ENCODE results near the gene MALRD1. TPM values are rescaled to one million over a fixed set of nuclear protein-coding genes. Genes with fewer than 3 reads are reported as not detected.

Gene MALRD1
- total RNA-seq, 2 donors from 2014 or later = not detected

DNA sequence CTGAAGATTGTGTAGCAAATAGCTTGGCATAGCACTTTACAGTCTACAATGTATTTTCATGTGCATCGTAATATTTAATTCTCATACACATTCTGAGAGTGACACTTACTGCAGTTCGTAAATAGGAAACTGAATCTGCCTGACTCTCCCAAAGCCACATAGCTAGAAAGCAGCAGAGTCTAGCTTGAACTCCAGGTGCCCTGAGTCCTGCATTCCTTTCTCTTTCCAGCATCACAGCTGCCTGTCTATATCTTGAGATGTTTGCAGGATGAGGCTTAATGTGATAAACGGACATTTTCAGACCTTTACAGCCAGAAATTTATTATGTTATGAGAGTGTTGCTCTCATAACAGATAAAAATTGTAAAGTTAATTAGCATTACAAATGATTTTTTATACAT, 634.8 kb downstream of the MALRD1 start:
- H3K4me3 Mint-ChIP-seq = no peak overlapping the region
- DNase-seq = no peak
- H3K36me3 Mint-ChIP-seq (ENCODE audit: insufficient read depth in 2 of 2) = peaks cover 1 to 4% of the 10 kb centered on the region in 2 donors
- no peaks in the 10 kb centered on the region for H3K27me3 Mint-ChIP-seq (ENCODE audit: low read depth)
- H3K9me3 Mint-ChIP-seq = peaks cover 13 to 16% of the 10 kb centered on the region in 2 donors
- ATAC-seq (replicated peaks in 1 of 2) = no peak
- H3K27ac Mint-ChIP-seq = no peak overlapping the region
- no peaks in the 10 kb centered on the region for H3K4me1 Mint-ChIP-seq (ENCODE audit: low read depth)

DNA sequence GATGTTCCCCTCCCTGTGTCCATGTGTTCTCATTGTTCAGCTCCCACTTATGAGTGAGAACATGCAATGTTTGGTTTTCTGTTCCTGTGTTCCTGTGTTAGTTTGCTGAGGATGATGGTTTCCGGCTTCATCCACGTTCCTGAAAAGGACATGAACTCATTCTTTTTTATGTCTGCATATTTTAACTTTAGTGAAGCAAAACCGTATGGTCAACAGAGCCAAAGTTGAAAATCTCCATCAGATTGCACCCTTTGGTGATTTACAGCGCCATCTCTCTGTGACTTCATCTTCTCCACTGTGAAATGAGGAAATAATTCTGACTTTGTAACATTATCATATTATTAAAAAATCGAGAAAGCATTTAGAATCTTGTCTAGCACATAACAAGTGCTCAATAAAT, 635.4 kb downstream of the MALRD1 start:
- DNase-seq (no peak), ATAC-seq (replicated peaks in 1 of 2) (no peak)
- peaks cover 1 to 4% of the 10 kb centered on the region in 2 donors for H3K36me3 Mint-ChIP-seq (ENCODE audit: insufficient read depth in 2 of 2)
- no peaks in the 10 kb centered on the region for H3K27me3 Mint-ChIP-seq (ENCODE audit: low read depth)
- no peaks in the 10 kb centered on the region for H3K4me1 Mint-ChIP-seq (ENCODE audit: low read depth)
- H3K9me3 Mint-ChIP-seq = peaks cover 13 to 16% of the 10 kb centered on the region in 2 donors
- H3K27ac Mint-ChIP-seq = no peak overlapping the region
- H3K4me3 Mint-ChIP-seq = no peak overlapping the region

DNA sequence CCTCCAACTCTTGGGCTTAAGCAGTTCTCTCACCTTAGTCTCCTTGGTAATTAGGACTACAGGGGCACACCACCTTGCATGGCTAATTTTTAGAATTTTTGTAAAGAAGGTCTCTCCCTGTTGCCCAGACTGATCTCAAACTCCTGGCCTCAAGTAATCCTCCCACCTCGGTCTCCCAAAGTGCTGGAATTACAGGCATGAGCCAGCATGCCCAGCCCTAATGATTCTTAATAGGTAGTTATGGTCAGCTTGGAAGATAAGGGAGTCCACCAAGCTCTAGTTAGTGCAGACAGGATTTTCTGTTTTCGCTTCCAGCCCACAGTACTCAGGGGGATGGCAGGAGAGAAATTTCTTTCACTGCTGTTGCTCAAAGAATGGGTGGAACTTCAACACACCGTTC, 639.7 kb downstream of the MALRD1 start:
- Mint-ChIP-seq H3K27ac (no peak overlapping the region), H3K36me3 (ENCODE audit: insufficient read depth in 2 of 2) (no peaks in the 10 kb centered on the region), H3K4me1 (ENCODE audit: low read depth) (no peaks in the 10 kb centered on the region), H3K27me3 (ENCODE audit: low read depth) (no peaks in the 10 kb centered on the region), H3K9me3 (peaks cover 0 to 2% of the 10 kb centered on the region in 2 donors), H3K4me3 (no peak overlapping the region)
- DNase-seq = no peak
- no peak for ATAC-seq (replicated peaks in 1 of 2)

DNA sequence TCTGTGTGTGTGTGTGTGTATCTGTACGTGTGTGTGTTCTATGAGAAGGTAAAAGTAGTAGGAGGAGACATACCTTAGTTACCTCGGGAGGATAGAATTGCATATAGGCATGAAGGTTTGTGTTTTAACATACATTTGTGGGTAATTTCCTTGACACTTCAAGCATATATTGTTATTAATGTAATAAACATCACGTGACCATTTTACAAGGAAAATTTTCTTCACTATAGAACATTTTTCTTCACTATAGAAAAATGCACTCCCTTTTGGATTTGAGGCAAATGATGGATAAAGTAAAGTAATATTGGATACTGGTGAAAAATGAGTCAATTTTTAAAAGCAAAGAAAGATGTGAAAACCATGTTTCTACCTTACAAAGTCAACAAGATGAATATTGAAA, 640.6 kb downstream of the MALRD1 start:
- Mint-ChIP-seq H3K27me3 (ENCODE audit: low read depth) (no peaks in the 10 kb centered on the region), H3K27ac (no peak overlapping the region), H3K9me3 (peaks cover 0 to 4% of the 10 kb centered on the region in 2 donors), H3K4me3 (no peak overlapping the region), H3K36me3 (ENCODE audit: insufficient read depth in 2 of 2) (no peaks in the 10 kb centered on the region), H3K4me1 (ENCODE audit: low read depth) (no peaks in the 10 kb centered on the region)
- DNase-seq = no peak
- ATAC-seq (replicated peaks in 1 of 2) = no peak

DNA sequence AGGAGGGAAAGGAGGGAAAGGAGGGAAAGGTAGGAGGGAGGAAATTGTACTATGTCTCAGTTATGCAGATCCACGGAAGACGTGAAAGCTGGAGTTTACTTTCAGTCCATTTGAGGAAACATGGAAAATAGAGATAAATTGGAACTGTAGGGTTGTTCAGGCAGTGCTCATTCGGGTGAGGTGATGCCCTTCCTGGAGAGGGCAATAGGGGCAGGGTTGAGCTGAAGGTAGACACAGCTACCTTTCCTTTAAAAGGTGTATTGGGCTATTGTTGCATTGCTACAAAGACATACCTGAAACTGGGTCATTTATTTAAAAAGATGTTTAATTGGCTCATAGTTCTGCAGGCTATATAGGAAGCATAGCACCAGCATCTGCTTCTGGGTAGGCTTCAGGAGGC, 650.7 kb downstream of the MALRD1 start:
- no peak overlapping the region for H3K27ac Mint-ChIP-seq
- peaks cover 8 to 9% of the 10 kb centered on the region in 2 donors for H3K9me3 Mint-ChIP-seq
- no peaks in the 10 kb centered on the region for H3K4me1 Mint-ChIP-seq (ENCODE audit: low read depth)
- H3K36me3 Mint-ChIP-seq (ENCODE audit: insufficient read depth in 2 of 2) = no peaks in the 10 kb centered on the region
- ATAC-seq (replicated peaks in 1 of 2) (no peak), DNase-seq (no peak)
- no peaks in the 10 kb centered on the region for H3K27me3 Mint-ChIP-seq (ENCODE audit: low read depth)
- no peak overlapping the region for H3K4me3 Mint-ChIP-seq

DNA sequence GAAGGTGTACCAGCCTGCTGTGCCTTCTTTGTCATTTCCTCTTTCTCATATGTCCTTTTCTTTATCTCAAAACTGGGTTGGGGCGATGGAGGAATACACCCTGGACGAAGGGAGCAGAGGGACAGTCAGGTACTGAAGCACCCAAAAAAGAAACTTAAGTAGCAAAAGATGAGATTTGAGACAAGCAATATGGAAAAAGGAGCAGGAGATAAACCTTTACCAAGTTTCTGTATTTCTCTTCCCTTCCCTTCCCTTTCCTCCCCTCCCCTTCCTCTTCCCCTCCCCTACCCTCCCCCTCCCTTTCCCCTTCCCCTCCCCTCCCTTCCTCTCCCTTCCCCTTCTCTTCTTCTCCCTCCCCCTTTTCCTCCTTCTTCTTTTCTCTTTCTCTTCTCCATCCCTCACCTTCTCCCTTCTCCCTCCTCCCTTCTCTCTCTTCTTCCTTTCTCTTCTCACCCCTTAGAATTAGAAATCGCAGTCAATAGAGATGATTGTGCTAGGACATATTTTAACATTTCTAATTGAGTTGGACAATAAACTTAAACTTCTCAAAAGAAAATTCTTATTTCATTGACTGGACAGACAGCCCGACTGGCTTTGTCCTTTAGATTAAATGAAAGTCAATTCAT, 652.9 kb downstream of the MALRD1 start:
- Mint-ChIP-seq H3K4me1 (ENCODE audit: low read depth) (no peaks in the 10 kb centered on the region), H3K36me3 (ENCODE audit: insufficient read depth in 2 of 2) (peaks cover 0 to 2% of the 10 kb centered on the region in 2 donors), H3K27me3 (ENCODE audit: low read depth) (no peaks in the 10 kb centered on the region), H3K27ac (no peak overlapping the region), H3K4me3 (no peak overlapping the region), H3K9me3 (peaks cover 6 to 9% of the 10 kb centered on the region in 2 donors)
- no peak for ATAC-seq (replicated peaks in 1 of 2)
- DNase-seq = no peak

DNA sequence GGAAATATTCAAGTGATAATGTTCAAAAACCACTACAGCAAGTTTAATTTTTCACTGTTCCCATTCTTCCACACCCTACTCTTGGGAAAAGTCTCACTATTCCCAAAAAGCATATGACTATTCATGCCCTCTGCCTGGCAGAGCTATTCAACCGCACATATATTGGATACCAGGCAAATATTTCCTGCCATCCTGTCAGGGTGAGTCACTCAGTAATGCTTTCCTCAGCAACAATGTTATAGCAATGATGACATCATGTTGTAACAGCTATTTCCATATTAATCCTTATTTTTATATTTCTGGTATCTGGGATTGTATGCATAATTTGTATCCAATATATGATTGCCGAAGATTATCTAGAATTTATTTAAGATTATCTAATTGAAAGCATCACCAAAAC, 653.6 kb downstream of the MALRD1 start:
- H3K4me1 Mint-ChIP-seq (ENCODE audit: low read depth) = no peaks in the 10 kb centered on the region
- H3K9me3 Mint-ChIP-seq = peaks cover 10% of the 10 kb centered on the region in 2 donors
- no peak overlapping the region for H3K4me3 Mint-ChIP-seq
- no peak for DNase-seq
- peaks cover 0 to 2% of the 10 kb centered on the region in 2 donors for H3K36me3 Mint-ChIP-seq (ENCODE audit: insufficient read depth in 2 of 2)
- no peak for ATAC-seq (replicated peaks in 1 of 2)
- no peaks in the 10 kb centered on the region for H3K27me3 Mint-ChIP-seq (ENCODE audit: low read depth)
- H3K27ac Mint-ChIP-seq = no peak overlapping the region

DNA sequence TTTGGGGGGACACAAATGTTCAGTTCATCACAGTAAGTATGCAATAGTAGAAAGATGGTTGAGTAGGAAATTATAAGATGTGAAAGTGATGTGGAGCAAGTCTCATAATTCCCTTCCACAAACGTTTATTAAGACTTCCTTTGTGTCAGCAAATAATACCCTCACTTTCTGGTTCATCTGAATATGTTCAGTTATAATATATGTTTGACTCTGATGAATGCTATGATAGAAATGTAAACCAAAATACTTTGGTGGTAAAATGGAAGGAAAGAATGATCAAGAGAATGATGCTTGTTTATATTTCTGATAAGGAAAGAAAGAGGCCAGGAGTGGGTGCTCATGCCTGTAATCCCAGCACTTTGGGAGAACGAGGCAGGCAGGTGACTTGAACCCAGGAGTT, 655.9 kb downstream of the MALRD1 start:
- ATAC-seq (replicated peaks in 1 of 2) (no peak), DNase-seq (no peak)
- Mint-ChIP-seq H3K27me3 (ENCODE audit: low read depth) (no peaks in the 10 kb centered on the region), H3K4me1 (ENCODE audit: low read depth) (no peaks in the 10 kb centered on the region), H3K36me3 (ENCODE audit: insufficient read depth in 2 of 2) (peaks cover 0 to 2% of the 10 kb centered on the region in 2 donors), H3K4me3 (no peak overlapping the region), H3K27ac (no peak overlapping the region), H3K9me3 (peaks cover 6 to 7% of the 10 kb centered on the region in 2 donors)

DNA sequence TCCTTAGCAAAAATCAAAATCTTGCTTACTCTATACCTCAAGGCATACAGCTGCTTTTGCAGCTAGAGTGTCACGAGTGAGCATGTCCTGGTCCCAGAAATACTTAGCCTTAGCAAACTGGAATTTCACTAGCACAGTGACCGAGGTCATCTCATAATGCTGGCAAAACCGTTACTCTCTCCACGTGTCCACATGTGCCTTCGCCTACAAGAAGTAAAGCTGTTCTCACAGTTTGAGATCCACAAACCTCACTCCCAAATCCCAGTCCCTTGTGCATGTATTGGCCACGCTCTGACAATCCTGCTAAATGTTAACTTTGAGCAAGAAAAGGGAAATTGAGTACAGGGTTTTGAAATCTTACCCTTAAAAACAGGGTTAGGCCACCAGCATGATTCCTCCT, 656.6 kb downstream of the MALRD1 start:
- DNase-seq (no peak), ATAC-seq (replicated peaks in 1 of 2) (no peak)
- Mint-ChIP-seq H3K9me3 (peaks cover 8% of the 10 kb centered on the region in 2 donors), H3K36me3 (ENCODE audit: insufficient read depth in 2 of 2) (peaks cover 0 to 2% of the 10 kb centered on the region in 2 donors), H3K27me3 (ENCODE audit: low read depth) (no peaks in the 10 kb centered on the region), H3K4me3 (no peak overlapping the region), H3K27ac (no peak overlapping the region), H3K4me1 (ENCODE audit: low read depth) (no peaks in the 10 kb centered on the region)

DNA sequence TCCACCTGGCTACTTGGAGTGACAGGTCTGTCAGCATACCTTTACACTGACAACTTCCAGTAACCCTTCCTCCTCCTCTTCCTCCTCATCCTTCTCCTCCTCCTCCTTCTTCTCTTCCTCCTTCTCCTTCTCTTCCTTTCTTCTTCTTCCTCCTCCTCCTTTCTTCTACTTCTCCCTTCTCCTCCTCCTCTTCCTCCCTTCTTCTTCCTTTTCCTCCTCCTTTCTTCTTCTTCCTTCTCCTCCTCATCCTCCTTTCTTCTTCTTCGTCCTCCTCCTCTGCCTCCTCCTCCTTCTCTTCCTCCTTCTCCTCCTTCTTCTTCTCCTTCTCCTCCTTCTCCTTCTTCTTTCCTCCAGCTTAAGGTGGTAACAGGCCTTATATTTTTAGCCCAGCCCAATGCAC, 658.3 kb downstream of the MALRD1 start:
- Mint-ChIP-seq H3K36me3 (ENCODE audit: insufficient read depth in 2 of 2) (peaks cover 3 to 4% of the 10 kb centered on the region in 2 donors), H3K27ac (no peak overlapping the region), H3K4me3 (no peak overlapping the region), H3K4me1 (ENCODE audit: low read depth) (no peaks in the 10 kb centered on the region), H3K27me3 (ENCODE audit: low read depth) (no peaks in the 10 kb centered on the region), H3K9me3 (peaks cover 14 to 16% of the 10 kb centered on the region in 2 donors)
- no peak for ATAC-seq (replicated peaks in 1 of 2)
- no peak for DNase-seq

DNA sequence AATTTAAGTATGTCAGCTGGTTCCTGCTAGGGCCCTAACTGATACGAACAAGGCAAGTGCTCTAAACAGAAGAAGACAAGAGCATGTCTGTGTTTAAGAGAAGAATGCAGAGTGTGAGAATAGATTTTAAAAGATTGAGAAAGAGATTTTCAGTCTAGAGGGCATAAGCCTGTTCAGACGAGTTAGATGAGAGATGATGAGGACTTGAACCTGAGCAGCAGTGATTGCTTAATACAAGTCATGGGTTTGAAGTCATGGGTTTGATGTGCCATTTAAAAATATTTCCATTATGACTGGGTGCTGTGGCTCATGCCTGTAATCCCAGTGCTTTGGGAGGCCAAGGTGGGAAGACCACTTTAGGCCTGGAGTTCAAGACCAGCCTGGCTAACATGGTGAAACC, 658.8 kb downstream of the MALRD1 start:
- ATAC-seq (replicated peaks in 1 of 2) = no peak
- H3K27ac Mint-ChIP-seq = no peak overlapping the region
- H3K36me3 Mint-ChIP-seq (ENCODE audit: insufficient read depth in 2 of 2) = peaks cover 3 to 4% of the 10 kb centered on the region in 2 donors
- H3K4me1 Mint-ChIP-seq (ENCODE audit: low read depth) = no peaks in the 10 kb centered on the region
- no peak overlapping the region for H3K4me3 Mint-ChIP-seq
- DNase-seq = no peak
- H3K9me3 Mint-ChIP-seq = peaks cover 15 to 17% of the 10 kb centered on the region in 2 donors
- H3K27me3 Mint-ChIP-seq (ENCODE audit: low read depth) = no peaks in the 10 kb centered on the region

DNA sequence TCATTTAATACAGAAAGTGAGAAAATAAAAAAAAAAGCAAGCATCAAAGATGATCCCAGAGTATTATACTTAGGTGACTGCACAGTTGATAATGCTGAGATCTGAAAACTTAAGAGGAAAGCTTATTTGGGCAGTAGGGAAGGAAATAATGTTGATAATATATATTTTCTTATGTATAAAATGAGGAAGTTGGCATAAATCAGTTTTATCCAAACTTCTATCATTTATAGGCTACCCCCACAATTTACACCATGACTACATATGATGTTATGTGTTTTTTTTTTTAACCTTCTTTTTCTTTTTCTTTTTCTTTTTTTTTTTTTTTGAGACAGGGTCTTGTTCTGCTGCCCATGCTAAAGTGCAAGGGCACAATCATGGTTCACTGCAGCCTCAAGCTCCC, 659.4 kb downstream of the MALRD1 start:
- ATAC-seq (replicated peaks in 1 of 2) = no peak
- no peak for DNase-seq
- Mint-ChIP-seq H3K27ac (no peak overlapping the region), H3K9me3 (peaks cover 15 to 17% of the 10 kb centered on the region in 2 donors), H3K27me3 (ENCODE audit: low read depth) (no peaks in the 10 kb centered on the region), H3K4me3 (no peak overlapping the region), H3K36me3 (ENCODE audit: insufficient read depth in 2 of 2) (peaks cover 3 to 4% of the 10 kb centered on the region in 2 donors), H3K4me1 (ENCODE audit: low read depth) (no peaks in the 10 kb centered on the region)

DNA sequence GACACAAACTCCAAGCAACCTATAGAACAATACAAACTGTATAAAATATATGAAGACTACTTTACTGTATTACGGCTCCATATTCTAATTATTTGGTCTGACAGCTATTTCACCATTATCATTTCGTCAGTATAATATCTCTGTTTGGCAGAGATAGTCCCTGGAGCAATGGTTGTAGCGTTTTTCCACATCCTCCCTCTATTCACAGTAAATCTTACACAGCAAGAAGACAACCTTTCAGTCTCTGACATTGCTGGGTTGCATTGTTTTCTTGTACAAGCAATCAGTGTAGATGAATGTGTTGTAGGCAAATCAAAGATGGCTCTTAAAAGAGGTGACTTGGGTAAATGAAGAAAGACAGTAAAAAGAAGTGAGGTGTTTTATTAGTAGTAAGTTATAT, 662.0 kb downstream of the MALRD1 start:
- no peaks in the 10 kb centered on the region for H3K4me1 Mint-ChIP-seq (ENCODE audit: low read depth)

DNA sequence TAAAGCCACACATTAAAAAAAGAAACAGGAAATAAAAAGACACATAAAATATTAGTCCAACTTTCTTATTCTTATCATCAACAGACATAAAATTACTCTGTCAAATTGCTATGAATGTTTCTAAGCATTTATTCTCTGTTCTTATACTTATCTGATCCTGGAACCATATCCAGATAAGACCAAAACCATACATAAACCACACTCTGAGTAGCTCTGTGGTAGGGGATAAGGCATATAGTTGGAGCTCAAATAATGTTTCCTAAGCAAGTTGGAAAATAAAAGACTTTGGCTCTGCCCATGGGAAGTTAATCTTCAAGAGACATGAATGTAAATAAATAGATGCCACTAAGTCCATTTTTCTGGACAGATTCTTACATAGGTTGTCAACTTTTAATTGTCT, 664.6 kb downstream of the MALRD1 start:
- no peak overlapping the region for H3K27ac Mint-ChIP-seq
- H3K36me3 Mint-ChIP-seq (ENCODE audit: insufficient read depth in 2 of 2) = peaks cover 1 to 4% of the 10 kb centered on the region in 2 donors
- ATAC-seq (replicated peaks in 1 of 2) (no peak), DNase-seq (no peak)
- H3K27me3 Mint-ChIP-seq (ENCODE audit: low read depth) = no peaks in the 10 kb centered on the region
- no peak overlapping the region for H3K4me3 Mint-ChIP-seq
- peaks cover 17 to 21% of the 10 kb centered on the region in 2 donors for H3K9me3 Mint-ChIP-seq
- no peaks in the 10 kb centered on the region for H3K4me1 Mint-ChIP-seq (ENCODE audit: low read depth)

More for the DNA sequence above, 662.0 kb downstream of the MALRD1 start:
- Mint-ChIP-seq H3K27me3 (ENCODE audit: low read depth) (no peaks in the 10 kb centered on the region), H3K9me3 (peaks cover 19 to 23% of the 10 kb centered on the region in 2 donors), H3K4me3 (no peak overlapping the region), H3K27ac (no peak overlapping the region), H3K36me3 (ENCODE audit: insufficient read depth in 2 of 2) (peaks cover 2 to 4% of the 10 kb centered on the region in 2 donors)
- DNase-seq (no peak), ATAC-seq (replicated peaks in 1 of 2) (no peak)

Measured in activated T-cell treated with anti-CD3 and anti-CD28 coated beads, Interleukin-2, amount 50 U/mL, for 72 hours (primary cell).